Measurements from ENCODE around the gene RBM39. TPM values are rescaled to one million over a fixed set of nuclear protein-coding genes. Genes with fewer than 3 reads are reported as not detected.
"Not testable (repeated sequence)": the region's sequence is repeated elsewhere in the genome, so short reads cannot be mapped to it uniquely, and the experiment has no call there.

RBM39 gene
- total RNA-seq, 1 donor from 2014 or later: 426 TPM

DNA sequence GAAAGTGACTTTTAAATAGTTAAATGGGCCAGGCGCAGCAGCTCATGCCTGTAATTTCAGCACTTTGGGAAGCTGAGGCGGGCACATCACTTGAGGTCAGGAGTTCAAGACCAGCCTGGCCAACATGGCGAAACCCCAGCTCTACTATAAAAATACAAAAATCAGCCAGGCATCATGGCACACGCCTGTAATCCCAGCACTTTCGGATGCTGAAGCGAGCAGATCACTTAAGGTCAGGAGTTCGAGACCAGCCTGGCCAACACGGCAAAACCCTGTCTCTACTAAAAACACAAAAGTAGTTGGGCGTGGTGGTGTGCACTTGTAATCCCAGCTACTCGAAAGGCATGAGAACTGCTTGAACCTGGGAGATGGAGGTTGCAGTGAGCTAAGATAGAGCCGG is 36.2 kb downstream of the RBM39 start:
- not testable (repeated sequence) for DNase-seq

DNA sequence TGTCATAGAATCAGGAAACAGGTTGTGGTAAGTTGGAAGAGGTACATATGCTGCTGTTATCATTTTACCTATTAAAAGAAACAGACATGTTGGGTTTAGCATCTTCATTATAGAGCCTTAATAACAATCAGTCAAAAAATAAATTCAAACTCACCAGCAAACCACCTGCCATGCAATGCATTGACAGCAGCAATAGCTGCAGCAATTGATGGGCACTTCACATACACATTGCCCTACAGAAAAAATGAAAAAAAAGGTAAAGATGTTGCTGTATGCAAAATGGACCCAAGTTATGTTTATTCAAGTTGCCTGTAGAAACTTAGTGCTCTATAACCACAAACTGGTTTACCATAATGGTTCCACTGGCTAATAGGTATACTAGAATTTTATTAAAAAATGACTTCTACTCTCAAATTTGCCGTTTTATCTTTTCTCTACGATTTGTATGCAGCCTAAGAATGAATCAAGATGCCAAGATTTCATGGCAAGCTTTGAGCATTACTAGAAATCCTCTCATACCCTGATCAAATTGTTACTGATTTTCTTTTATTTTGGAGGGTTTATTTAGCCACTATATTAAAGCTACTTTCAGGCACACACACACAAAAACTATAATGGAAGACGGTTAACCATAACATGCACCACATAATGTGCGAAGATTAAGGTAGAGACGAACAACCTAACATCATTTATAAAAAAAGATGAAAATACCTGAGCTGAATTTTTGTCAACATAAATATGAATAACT is 37.4 kb downstream of the RBM39 start:
- no peak for DNase-seq

DNA sequence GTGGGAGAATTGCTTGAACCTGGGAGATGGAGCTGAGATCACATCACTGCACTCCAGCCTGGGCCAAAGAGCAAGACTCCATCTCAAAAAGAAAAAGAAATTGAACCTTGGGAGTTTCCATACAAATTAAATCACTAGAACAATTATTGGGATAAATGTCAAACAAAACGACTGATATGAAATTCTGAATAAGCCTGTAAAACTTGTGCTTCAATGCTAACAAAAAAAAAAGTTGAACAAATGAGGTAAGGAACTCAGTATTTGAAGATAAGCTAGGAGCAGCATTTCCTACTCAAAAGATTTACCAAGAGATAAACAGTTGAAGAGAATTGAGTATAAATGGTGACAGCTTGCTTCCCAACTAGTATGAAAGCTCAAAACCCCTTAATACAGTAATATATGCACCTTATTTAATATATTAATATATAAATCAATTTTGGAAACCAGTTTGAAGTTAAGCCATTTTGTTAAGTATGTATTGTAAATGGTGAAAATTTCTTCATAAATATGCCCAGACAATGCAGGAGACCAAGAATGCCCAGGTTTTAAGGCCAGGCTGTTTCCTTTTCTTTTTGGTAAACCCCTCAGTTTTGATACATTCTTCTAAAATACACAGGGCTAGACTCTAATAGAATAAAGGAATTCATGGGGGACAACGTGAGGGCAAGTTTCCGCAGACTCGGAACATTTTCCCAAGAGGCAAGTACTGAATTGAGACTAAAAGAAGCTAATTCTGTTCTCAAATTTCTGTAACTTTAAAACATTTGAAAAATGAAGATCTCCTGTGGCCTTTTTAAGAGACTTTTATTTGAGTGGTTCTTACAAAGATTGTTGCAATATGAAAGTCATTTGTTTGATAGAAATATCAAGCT is 39.0 kb downstream of the RBM39 start:
- DNase-seq: no peak

DNA sequence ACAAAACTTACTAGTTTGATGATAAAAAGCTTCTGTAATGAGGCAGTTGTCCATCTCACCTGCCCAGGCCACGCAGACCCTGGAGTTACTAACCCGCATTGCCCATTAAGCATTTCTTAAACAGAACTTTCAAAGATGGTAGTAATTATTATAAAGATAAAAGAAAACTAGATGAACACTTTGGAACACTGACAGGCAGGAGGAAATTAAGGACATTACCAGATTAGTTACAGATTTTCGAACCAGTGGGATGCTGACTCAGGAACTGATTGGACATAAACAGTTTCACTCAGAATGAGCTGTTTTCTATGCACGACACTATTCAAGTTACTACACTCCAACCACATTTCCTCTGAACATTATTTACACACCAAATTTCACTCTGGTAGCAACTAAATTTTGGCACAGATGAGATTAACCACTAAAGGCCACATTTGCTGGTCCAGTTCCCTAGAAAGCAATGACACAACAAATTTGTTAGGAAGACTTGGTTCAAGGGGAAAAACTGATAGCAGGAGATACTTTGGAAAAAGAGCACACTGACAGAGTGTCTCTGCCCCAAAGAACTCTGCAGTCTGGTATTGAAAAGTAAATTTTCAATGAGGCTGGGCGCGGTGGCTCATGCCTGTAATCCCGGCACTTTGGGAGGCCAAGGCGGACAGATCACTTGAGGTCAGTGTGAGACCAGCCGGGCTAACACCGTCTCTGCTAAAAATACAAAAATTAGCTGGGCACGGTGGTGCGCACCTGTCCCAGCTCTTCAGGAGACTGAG is 39.8 kb downstream of the RBM39 start:
- DNase-seq: no peak

DNA sequence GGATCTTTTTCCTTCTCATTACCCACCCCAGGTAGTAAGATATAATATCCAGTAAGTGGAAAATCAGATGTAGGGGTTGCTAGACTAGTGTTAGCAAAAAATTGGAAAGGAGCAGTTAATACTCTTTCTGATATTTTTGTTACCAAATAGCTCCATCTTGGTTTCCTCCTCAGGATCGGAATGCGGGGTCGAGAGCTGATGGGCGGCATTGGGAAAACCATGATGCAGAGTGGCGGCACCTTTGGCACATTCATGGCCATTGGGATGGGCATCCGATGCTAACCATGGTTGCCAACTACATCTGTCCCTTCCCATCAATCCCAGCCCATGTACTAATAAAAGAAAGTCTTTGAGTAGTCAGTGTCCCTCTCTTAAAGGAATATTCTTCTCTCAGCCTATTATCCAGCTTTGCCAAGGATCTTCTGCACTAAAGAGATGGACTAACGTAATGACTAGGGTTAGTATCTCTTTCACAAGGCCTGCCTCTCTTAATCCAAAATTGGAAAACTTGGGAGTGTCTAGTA is 41.4 kb downstream of the RBM39 start:
- DNase-seq: no peak

DNA sequence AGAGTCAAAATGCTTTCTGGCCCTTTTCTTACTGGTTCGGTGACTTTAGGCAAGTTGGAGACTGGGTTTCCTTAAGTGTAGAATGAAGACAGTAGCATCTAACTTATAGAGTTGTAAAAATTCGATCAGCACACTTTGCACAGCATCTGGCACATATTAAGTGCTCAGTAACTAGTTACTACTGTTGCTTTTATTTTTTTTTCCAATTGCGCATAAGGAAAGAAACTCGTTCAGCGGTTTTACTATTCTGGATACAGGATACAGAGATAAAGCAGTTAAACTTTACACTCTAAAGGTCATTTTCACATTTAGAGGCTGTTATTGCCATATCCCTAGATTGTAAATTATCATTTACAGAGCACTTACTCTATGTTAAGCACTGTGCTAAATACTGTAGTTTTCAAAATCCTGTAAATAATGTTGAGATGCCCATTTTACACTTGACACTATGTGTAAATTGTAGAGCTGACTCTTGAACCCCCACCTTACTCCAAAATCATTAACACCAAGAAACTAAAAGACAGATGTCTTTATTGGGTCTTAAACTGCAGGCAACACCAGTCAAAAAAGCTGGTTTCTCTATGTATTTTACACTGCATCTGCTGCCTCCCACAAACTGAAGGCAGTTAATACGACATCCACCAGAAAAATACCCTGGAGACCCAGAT is 42.0 kb downstream of the RBM39 start:
- DNase-seq: no peak

DNA sequence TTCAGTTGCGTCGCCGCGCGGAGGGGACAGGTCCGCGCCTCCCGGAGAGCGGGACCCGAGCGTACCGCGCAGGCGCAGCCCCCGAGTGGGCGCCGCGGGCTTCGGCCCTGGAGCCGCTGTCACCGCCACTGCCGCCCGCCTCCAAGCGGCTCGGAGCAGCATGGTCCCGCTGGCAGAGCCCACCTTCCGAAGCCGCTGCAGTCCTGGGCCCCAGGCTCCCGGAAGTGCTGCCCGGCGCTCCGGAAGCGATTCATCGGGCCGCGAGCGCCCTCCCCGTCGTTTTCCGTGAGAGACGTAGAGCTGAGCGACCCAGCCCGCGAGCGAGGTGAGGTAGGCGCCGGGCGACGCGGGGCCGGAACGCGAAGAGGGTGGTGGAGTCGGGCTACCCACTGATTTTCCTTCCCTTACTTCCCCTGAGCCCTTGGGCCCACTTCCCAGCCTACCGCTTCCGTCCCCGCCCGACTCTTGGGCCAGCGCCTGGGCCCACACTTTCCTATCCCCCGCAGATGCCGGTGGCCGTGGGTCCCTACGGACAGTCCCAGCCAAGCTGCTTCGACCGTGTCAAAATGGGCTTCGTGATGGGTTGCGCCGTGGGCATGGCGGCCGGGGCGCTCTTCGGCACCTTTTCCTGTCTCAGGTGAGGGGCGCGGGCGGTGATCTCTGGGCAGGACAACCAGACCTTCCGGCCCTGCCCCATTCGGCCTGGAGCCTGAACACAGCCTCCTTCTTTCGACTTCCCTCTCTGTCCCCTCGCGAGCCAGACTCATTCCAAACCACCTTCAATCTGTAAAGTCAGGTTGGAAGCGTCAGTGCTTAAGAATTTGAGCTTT is 42.7 kb downstream of the RBM39 start, which contains the start of the genes NFS1 and ROMO1:
TSS of gene NFS1 (minus strand) at position 226 of the 830 bp plus-strand sequence. CDS start at position 162, 64 bp downstream.
TSS of gene ROMO1 (plus strand) at position 279 of the 830 bp plus-strand sequence. CDS start at position 507, 228 bp downstream.
- DNase-seq: peak; percentile 95

DNA sequence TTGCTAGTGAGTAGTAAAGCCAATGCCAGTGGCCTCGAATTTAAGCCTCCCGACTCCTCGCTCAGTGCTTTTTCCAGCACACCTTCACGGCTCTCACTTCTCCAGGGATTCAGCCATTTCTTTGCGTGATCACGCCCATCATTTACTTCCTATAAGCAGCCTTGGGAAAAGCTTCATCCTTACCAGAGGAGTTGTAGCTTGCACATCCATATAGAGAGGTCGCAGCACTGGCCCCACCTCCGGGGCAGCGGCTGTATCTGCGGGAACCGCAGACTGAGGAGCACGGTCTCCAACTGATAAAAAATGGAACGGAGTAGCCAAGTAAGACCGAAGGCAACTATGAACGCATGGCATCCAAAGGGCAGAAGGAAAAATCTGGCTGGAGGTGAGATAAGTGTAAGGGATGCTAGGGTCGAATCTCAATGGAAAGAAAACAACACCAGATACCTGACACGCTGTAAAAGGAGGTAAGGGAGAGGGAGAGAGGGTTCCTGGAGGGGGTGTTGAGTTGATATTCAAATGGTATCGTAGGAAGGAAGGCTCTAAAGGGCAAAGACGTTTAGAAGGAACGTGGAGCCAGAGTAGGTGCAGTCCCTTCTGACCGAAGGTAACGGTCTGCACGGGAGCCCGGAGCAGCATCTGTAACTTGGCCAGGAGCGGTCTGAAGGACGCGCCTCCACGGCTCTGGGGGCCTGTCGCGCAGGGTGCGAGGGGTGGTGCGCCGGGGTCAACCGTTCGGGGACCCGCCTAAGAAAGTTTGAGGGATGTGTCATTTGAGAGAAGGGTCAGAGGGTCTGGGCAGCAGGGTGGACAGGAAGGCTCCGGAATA is 43.5 kb downstream of the RBM39 start:
- DNase-seq: peak; percentile 21

DNA sequence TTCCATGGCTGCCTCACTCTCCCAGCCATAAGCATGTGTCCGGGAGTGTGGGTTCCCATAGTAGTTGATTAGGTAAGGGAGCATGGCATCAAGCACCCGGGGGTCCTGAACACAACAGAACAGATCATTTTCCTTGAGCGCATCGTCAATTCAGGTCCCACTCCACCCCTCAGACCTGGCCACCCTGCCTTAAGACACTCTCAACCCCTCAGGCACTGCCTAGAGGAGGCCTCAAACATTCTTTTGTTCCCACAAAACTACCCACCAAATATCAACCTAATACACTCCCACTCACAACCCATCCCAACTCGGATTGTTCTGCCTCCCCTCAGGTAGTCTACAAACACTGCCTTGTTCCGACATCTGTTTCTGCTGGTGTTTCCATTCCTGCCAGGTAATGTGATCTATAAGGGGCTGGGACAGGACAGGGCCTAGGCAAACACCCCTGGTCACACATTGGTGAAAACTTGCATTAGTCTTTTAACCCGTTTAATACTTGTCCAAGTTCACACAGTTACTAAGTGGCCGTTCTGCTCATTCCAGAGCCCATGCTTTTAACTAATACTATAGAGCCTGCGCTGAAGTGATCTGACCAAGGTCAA is 44.3 kb downstream of the RBM39 start:
- no peak for DNase-seq

DNA sequence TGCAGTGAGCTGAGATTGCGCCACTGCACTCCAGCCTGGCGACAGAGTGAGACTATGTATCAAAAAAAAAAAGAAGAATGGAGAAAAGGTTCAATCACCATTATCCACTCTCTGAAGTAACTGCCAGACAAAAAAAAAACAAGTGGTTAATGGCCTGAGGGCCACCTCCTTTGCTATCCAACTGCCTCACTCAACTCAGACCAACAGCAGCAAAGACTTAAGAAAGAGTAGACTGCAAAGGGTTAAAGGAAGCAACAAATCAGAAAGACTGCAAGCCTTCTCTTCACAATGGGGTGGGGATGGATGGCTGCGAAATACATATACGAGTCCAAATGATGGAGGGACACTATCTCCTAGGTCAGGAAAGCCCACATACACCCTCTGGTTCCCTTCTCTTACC is 46.1 kb downstream of the RBM39 start:
- no peak for DNase-seq

DNA sequence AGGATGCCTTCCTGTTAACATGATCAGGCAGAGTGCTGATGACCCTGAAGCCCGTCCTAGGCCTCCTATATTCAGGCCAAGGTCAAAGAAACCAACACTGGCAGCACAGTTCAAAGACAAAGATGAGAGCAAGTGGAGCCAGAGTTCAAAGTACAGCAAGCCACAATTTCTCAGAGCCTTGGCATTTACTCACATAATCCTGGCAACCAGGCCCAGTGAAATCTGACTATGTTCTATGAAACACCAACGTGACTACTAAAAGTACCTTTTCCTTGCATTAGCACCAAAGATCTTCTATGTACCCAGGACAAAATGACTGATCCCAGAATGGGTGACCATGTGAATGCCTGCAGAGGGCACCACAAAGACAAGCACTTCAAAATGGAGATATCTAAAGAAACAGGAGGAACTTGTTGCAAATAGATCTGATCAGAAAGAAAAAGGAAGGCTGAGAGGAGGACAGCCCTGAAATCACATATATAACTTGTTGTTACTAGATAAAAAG is 46.8 kb downstream of the RBM39 start:
- DNase-seq: no peak

DNA sequence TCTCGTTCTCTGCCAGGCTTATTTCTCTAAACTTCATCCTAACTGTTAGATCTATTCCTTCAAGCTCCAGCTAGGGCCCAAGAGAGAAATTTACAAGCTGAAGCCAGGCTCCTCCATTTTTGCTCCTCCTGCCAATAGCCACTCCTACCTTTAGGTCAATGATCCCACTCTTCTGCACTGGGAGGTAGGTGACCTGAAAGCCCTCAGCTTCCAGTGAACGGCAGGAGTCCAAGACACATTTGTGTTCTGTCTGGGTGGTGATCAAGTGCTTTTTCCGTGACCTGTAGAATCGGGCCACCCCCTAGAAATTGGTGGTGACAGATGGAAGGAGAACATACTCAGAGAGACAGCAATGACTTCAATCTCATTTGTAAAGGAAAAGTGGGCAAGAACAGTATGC is 51.8 kb downstream of the RBM39 start:
- no peak for DNase-seq

DNA sequence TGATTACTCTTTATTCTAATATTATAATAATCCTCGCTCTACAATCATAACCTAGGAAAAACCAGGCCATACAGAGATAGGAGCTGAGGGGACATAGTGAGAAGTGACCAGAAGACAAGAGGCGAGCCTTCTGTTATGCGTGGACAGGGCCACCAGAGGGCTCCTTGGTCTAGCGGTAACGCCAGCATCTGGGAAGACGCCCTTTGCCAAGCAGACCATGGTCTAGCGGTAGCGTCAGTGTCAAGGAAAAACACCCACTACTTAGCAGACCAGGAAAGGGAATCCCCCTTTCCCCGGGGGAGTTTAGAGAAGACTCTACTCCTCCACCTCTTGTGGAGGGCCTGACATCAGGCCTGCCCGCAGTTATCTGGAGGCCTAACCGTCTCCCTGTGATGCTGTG is 55.2 kb downstream of the RBM39 start:
- DNase-seq: not testable (repeated sequence)

DNA sequence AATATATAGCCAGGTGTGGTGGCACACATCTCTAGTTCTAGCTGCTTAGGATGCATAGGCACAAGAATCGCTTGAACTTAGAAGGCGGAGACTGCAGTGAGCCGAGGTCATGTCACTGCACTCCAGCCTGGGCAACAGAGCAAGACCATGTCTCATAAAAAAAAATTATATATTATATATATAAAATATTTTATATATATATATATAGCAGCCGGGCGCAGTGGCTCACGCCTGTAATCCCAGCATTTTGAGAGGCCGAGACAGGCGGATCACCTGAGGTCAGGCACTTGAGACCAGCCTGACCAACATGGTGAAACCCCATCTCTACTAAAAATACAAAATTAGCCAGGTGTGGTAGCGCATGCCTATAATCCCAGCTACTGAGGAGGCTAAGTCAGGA is 56.7 kb downstream of the RBM39 start:
- not testable (repeated sequence) for DNase-seq

DNA sequence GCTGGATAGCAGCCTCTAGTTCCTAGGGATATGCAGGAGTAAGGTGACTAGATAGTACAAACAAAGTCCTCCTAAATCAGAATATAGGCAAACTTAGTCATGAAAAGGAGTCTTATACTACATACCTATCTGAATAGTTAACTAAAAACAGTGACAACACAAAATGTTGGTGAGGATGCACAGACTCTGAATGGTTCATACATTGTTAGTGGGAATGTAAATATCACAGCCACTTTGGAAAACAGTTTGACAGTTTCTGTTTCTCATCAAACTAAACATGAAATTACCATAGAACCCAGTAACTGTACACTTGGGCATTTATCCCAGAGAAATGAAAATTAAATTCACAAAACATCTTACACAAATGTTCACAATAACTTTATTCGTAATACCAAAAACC is 60.1 kb downstream of the RBM39 start:
- DNase-seq: peak; percentile 74

DNA sequence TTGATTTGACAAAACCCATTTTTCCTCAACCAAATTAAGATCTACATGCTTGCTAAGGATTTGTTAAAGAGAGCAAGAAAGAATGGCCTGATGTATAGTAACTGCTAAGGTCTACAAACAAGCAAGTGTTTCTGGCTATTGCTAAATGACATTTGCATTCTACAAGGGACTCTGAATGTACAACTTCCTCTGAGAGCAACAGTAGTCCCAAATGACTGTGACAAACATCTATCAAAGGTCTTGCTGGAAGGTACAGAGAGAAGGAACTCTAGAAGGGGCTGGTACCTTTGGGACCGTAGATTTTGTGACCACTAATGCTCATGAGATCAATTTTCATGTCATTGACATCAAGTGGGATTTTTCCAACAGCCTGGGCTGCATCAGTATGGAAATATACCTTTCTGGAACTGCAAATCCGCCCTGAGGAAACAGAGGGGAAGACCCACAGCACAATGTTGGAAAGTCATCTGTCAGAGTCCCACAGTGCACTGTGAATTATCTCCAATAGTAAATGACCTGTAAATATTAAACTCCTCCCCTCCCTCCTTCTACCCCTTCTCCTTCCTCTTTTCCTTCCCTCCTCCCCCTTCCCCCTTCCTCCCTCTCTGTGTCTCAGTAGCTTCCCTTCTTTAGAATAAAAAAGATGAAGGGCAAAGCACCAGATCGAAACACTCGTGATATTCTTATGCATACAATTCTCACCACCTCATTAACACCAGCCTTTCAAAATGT is 61.4 kb downstream of the RBM39 start:
- no peak for DNase-seq

DNA sequence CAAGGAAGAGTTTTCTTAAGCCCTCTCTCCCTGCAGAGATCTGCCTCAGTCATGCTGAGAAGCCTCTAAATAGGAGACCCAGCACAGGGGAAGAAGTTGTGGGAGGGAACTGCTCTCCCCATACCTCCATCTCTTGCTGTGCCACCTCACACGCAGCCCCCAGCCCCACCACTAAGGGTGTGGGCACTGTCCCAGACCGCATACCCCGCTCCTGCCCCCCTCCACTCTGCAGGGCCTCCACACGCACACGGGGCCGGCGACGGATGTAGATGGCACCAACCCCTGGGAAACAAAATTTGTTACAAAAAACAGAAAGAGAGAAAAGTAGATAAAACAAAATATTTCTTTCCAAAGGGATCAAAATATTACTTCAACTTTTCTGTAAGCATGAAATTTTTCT is 67.1 kb downstream of the RBM39 start:
- no peak for DNase-seq

DNA sequence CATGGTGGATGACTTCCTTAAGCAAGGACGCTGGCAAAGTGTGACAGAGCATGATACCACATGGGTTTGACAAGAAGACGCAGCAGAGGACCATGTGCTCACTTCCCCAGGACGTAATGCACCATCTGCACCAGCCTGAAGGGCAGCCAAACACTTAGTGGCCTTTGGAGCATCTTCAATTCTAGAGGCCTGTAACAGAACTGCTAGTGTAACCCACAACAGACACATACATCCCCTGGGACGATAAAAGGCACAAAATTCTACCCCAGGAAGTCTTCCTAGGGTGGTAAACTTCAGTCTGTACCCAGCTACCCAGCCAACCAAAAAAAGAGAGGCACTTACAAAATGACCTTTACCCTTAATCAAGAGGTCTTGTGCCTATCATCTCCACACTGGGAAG is 68.2 kb downstream of the RBM39 start:
- no peak for DNase-seq
